Sigmoid colon (tissue), 4 donors: Measurements from ENCODE around the gene CHKA.

ENCODE experiments used
- EP300 ChIP-seq, 4 donors: sonication (generic); formaldehyde crosslinking; IDR thresholded peaks; one replicate each; pipeline ENCODE4 v1.6.1; 2017; ENCODE audit warnings: antibody characterized with exemption in 4 of 4
- POLR2A ChIP-seq, 2 donors: fragments of 450-650 bp; IDR thresholded peaks; one replicate each; pipeline ENCODE4 v1.6.1; 2016; ENCODE audit warnings: antibody characterized with exemption in 2 of 2, mild to moderate bottlenecking in 2 of 2, moderate library complexity in 2 of 2
- POLR2AphosphoS5 ChIP-seq, 4 donors: sonication (generic); formaldehyde crosslinking; IDR thresholded peaks; one replicate each; pipeline ENCODE4 v1.6.1; 2017; ENCODE audit warnings: antibody characterized with exemption in 4 of 4
- TF ChIP-seq, protein P1 (sequence below), 4 experiments: fragments of 450-650 bp in 3 of 4; fragments of 200-600 bp in 1 of 4; IDR thresholded peaks; one replicate each; pipeline ENCODE4 v1.5.1; 2016 to 2019; ENCODE audit warnings: antibody characterized with exemption in 4 of 4, mild to moderate bottlenecking in 3 of 4, moderate library complexity in 2 of 4

DNA sequence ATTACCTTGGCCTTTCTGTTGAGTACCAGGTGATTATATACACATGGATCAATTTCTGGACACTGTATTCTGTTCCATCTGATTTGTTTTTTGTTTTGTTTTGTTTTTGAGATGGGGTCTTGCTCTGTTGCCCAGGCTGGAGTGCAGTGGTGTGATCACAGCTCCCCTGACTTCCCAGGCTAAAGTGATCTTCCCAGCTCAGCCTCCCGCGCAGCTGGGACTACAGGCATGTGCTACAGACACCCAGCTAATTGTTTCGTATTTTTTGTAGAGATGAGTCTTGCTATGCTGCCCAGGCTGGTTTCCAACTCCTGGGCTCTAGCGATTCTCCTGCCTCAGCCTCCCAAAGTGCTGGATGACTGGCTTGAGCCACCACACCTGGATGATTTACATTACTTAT, 63.4 kb downstream of the CHKA start:
- TF ChIP-seq, protein P1, sequence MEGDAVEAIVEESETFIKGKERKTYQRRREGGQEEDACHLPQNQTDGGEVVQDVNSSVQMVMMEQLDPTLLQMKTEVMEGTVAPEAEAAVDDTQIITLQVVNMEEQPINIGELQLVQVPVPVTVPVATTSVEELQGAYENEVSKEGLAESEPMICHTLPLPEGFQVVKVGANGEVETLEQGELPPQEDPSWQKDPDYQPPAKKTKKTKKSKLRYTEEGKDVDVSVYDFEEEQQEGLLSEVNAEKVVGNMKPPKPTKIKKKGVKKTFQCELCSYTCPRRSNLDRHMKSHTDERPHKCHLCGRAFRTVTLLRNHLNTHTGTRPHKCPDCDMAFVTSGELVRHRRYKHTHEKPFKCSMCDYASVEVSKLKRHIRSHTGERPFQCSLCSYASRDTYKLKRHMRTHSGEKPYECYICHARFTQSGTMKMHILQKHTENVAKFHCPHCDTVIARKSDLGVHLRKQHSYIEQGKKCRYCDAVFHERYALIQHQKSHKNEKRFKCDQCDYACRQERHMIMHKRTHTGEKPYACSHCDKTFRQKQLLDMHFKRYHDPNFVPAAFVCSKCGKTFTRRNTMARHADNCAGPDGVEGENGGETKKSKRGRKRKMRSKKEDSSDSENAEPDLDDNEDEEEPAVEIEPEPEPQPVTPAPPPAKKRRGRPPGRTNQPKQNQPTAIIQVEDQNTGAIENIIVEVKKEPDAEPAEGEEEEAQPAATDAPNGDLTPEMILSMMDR (IDR thresholded peaks at IDR 0.05): no peak
- no peak for TF ChIP-seq POLR2A (IDR thresholded peaks at IDR 0.05)
- no peak for TF ChIP-seq POLR2AphosphoS5 (IDR thresholded peaks at IDR 0.05)
- no peak for TF ChIP-seq EP300 (IDR thresholded peaks at IDR 0.05)
